Measurements from ENCODE around the gene FLRT2.

DNA sequence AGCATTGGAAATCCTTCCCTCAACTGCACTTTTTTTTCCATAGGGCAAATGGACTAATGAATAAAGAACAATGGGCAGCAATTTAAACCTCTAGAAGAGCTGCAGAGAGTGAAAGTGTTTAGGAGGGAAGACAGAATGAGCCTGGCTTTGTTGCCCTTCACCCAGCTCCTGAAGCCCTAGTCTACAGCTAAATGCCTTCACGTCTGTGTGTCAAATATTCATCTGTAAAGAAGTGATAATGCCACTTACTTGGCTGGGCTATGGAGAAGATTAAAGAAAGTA lies 45.6 kb downstream of the FLRT2 start:
- TF ChIP-seq, protein P1, sequence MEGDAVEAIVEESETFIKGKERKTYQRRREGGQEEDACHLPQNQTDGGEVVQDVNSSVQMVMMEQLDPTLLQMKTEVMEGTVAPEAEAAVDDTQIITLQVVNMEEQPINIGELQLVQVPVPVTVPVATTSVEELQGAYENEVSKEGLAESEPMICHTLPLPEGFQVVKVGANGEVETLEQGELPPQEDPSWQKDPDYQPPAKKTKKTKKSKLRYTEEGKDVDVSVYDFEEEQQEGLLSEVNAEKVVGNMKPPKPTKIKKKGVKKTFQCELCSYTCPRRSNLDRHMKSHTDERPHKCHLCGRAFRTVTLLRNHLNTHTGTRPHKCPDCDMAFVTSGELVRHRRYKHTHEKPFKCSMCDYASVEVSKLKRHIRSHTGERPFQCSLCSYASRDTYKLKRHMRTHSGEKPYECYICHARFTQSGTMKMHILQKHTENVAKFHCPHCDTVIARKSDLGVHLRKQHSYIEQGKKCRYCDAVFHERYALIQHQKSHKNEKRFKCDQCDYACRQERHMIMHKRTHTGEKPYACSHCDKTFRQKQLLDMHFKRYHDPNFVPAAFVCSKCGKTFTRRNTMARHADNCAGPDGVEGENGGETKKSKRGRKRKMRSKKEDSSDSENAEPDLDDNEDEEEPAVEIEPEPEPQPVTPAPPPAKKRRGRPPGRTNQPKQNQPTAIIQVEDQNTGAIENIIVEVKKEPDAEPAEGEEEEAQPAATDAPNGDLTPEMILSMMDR (IDR thresholded peaks at IDR 0.05), result no peak
- TF ChIP-seq, protein P2, sequence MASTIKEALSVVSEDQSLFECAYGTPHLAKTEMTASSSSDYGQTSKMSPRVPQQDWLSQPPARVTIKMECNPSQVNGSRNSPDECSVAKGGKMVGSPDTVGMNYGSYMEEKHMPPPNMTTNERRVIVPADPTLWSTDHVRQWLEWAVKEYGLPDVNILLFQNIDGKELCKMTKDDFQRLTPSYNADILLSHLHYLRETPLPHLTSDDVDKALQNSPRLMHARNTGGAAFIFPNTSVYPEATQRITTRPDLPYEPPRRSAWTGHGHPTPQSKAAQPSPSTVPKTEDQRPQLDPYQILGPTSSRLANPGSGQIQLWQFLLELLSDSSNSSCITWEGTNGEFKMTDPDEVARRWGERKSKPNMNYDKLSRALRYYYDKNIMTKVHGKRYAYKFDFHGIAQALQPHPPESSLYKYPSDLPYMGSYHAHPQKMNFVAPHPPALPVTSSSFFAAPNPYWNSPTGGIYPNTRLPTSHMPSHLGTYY (CRISPR knock-in tag; IDR thresholded peaks at IDR 0.05), result no peak
- TF ChIP-seq NR2C2 (CRISPR knock-in tag; IDR thresholded peaks at IDR 0.05) (no peak), ZNF232 (CRISPR knock-in tag; IDR thresholded peaks at IDR 0.05) (no peak), ESRRA (CRISPR knock-in tag; IDR thresholded peaks at IDR 0.05; ENCODE audit: borderline replicate concordance) (no peak), OVOL2 (CRISPR knock-in tag; IDR thresholded peaks at IDR 0.05; ENCODE audit: borderline replicate concordance) (no peak), SMAD4 (CRISPR knock-in tag; IDR thresholded peaks at IDR 0.05) (no peak), CBFB (CRISPR knock-in tag; IDR thresholded peaks at IDR 0.05; ENCODE audit: low read depth) (no peak), CREM (CRISPR knock-in tag; IDR thresholded peaks at IDR 0.05) (no peak)
- TF ChIP-seq, protein P3, sequence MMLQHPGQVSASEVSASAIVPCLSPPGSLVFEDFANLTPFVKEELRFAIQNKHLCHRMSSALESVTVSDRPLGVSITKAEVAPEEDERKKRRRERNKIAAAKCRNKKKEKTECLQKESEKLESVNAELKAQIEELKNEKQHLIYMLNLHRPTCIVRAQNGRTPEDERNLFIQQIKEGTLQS (CRISPR knock-in tag; conservative IDR thresholded peaks at IDR 0.05), result no peak
- TF ChIP-seq, protein P4, sequence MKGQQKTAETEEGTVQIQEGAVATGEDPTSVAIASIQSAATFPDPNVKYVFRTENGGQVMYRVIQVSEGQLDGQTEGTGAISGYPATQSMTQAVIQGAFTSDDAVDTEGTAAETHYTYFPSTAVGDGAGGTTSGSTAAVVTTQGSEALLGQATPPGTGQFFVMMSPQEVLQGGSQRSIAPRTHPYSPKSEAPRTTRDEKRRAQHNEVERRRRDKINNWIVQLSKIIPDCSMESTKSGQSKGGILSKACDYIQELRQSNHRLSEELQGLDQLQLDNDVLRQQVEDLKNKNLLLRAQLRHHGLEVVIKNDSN (CRISPR knock-in tag; IDR thresholded peaks at IDR 0.05), result no peak
- TF ChIP-seq, protein P5, sequence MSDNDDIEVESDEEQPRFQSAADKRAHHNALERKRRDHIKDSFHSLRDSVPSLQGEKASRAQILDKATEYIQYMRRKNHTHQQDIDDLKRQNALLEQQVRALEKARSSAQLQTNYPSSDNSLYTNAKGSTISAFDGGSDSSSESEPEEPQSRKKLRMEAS (CRISPR knock-in tag; IDR thresholded peaks at IDR 0.05), result no peak
